Medulla oblongata (tissue), 1 donor: ENCODE measurements around the gene SLC25A51.
"Not testable (repeated sequence)": the region's sequence is repeated elsewhere in the genome, so short reads cannot be mapped to it uniquely, and the experiment has no call there.

ENCODE experiments used
- DNase-seq: peaks from one replicate; pipeline ENCODE4 v3.0.0-alpha.2; 2015; ENCODE audit errors: extremely low spot score

Gene SLC25A51

DNA sequence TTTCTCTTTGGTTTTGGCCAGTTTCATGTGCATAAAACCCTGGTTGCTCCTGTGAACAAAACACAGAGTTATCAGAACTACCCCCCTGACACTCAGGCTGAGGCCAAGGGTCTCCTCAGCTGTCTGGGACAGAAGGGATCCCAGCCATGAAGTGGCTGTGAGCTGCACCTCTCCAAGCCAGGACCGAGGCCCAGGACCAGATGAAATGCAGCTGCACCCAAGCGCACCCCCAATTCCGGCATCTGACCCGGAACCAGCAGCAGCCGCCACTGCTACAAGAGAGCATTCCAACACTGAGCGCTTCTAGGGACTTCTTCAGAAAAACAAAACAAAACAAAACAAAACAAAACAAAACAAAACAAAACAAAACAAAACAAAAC lies 16.0 kb upstream of the SLC25A51 start:
- DNase-seq, result no peak

DNA sequence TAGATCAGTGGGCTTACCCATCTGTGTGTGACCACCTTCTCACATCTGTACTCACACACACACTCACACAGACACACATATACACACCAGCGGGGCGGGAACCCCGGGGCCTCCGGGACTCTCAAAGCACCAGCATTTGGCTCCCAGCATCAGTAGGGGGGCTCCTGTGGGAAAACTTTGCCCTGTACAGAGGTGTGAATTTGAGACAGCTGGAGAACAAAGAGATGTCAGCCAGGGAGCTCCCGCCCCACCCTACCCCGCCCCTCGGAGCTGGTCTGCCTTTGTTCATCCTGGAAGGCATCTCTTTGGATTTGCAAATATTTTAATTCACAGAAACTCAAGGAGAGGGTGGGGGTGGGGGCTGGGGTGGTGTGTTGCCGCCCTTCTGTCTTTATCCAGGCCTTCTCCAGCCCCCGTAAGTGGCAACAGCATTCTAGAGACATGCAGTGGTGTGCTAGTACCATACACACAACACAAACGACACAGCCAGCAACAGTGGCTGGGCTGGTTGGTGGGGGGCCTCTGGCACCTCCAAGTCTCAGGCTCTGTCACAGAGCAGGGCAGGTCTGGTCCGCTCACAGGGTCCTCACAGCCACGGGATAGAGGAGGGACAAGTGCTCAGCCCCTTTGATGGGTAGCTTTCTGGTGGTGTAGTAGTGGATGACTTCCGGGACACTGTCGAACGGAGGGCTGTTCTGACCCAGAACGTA lies 15.5 kb upstream of the SLC25A51 start:
- DNase-seq, result no peak

DNA sequence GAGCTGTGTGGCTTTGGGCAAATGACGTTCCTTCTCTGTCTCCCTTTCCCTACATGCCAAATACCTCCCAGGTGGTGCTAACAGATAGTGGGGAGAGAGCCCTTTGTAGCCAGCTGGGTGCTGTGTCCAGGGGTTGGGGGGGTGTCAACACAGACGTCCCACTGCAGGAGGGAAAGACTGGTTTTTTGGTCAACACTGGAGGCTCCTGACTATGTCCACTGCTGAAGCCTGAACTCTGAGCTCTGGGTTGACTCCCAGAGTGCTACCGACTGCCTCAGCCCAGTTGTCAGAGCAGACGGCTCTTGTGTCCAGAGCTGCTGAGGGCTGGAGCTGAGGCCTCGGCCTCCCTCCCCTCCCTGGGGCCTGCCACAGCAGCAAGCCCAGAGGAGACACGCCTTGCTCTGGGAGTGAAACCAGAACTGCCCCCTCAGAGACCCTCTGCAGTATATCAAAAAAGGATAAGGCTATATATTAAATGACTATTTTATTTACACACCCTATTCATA lies 14.8 kb upstream of the SLC25A51 start:
- DNase-seq, result no peak

GRCh38 chr9:37917801-37918664 lies 14.1 kb upstream of the SLC25A51 start:
- no peak for DNase-seq

- DNase-seq, result no peak
These were observed 13.4 kb upstream of the SLC25A51 start for GRCh38 chr9:37917313-37917731.

GRCh38 chr9:37916471-37917312 lies 12.8 kb upstream of the SLC25A51 start:
- DNase-seq, result peak; percentile 60

- no peak for DNase-seq
These were observed 12.1 kb upstream of the SLC25A51 start for GRCh38 chr9:37915911-37916470.

DNA sequence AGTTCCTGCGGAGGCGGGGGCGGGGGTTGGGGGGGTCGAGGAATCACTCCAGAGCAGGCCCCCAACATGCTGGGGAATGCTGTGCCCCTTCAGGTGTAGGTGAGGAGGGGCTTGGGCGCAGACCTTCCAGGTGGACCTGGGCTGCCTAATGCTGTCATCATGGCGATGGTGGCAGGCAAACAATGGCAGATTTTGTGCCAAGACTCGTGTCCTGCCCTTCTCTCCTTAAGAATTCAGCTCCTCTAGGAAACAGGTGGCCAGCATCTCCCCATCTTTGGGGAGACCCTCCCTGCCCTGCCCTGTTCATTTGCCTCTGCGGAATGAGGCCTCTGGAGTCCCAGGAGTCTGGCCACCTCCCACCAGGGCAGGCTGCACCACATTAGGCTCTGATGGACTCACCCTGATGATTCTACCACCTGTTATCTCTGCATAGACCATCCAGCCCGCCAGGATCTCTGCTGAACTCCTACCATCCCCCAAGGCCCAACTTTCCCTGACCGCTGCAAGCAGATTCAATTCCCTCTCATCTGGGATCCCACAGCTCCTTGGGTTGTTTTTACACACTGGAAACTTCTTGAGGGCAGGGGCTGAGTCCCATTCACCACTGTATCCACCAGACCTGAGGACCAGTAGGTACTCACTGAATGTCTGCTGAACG lies 10.9 kb upstream of the SLC25A51 start:
- no peak for DNase-seq

GRCh38 chr9:37914154-37914551 lies 10.2 kb upstream of the SLC25A51 start:
- DNase-seq, result no peak

DNA sequence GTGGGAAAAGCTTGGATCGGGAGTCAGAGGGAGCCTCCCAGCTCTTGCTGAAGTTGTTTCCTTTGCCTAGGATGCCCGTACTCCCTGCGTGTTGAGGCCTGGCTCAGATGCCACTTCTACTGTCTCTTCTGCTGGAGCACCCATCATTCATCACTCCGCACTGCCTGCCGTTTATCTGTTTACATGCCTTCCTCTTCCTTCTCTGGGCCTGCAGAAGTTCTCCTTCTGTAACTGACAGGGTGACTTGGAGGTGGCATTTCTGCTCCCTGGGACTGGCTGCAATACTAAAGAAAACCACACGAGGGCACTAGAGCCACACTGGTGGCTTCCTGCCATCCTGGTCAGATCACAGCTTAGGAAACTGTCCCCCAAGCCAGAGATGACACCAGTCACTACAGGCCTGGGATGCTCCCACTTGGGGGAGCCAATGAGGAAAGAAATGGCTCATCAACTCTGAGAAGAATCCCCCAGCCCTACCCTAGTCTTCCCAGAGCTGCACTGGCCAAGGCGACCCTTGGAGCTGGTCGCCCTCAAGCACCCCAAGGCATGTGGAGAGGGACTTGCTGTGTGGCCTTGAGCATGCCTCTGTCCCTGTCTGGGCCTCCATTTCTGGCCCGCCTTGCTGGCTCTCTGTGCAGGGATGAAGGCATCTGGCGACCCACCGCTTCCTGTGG lies 9.7 kb upstream of the SLC25A51 start:
- peak; percentile 97 for DNase-seq

DNA sequence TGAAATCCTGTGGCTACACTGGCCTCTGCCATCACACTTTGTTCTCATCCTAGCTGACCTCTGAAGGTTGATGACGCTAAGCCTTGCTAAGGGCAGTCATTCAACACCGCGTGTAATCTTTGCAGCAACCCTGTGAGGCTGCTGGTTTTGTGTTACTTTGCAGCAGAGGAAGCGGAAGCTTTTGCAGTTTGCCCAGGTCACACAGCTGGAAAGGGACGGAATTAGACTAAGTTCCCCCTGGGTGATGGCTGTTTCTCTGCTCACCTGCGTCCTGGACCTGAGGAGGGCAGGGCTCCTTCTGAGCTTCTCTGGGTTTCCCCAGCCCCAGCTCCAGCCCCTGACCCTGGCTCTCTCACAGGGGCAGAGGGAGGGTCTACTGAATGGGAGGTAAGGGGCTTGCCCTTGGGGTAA lies 7.3 kb upstream of the SLC25A51 start:
- no peak for DNase-seq

DNA sequence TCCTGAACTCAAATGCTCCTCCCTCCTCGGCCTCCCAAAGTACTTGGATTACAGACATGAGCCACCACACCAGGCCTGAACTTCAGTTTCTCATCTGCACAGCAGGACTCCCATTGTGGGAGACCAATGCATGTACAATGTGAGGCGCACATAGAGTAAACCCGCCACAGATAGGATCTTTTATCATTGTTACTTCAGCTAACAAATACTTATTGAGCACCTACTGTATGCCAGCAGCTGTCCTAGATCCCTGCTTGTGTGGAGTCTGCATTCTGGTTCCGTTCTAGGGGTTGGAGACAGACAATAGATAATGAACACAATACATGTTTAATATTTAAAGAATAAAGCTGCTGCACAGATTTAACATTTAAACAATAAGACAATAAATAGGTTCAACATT lies 6.3 kb upstream of the SLC25A51 start:
- no peak for DNase-seq

- not testable (repeated sequence) for DNase-seq
These were observed 5.9 kb upstream of the SLC25A51 start for GRCh38 chr9:37909836-37910235.

DNA sequence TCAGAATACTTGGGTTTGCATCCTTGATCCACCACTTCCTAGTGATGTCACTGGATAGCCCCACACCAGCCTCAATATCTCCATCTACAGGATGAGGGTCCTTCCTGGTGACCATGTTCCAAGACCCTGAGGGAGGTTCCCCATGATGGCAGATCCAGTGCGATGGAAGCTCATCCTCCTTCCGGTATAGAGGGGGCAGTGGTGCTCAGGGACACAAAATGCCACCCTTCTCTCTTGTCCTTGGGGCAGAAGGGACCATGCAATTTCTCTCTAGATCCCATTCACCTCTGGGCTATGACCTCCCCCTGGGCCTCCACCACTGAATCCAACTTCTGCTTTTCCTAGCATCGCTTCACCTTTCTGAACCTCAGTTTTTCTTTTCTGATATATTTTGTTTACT lies 5.4 kb upstream of the SLC25A51 start:
- DNase-seq, result no peak

DNA sequence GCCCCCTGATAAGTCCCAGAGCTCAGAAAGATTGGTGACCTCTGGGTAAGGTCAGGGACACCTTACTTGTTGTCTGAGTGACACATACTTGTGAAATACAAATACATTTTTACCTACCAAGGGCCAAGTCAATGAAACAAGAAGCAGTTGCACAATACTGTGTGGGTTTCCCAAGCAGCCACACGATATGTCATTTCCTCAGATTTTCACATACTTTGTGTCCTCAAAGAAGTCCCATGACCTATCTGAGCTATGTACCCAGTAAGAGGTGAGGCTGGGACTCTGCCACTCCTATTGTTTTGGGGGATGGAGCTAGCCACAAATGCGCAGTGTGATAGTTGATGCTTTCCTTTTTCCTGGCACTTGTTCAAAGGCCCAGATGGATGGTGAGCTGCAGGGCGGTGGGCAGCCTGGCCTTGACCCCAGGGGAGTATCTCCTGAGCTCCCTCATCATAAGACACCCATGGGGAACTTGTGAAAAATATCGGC lies 4.8 kb upstream of the SLC25A51 start:
- no peak for DNase-seq

- no peak for DNase-seq
These were observed 4.4 kb upstream of the SLC25A51 start for GRCh38 chr9:37908283-37908682.

GRCh38 chr9:37906312-37907239 lies 2.6 kb upstream of the SLC25A51 start:
- no peak for DNase-seq

DNA sequence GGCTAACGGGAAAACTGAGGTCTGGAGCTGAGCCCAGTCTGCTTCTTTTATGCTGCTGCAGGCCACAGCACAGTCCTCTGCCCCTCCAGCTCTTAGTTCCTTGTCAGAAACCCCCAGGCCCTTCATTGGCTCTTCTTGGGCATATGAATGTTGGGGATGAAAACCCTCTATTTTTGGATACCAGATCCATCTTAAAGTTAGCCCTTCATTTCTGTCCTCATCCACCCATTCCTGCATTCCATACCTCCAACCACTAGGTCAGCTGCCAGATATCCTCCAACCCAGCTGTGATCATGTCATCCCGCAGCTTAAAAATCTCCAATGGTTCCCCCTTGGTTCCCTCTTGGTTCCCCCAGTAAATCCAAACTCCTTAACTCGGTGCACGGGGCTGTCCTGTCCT lies 1.8 kb upstream of the SLC25A51 start:
- DNase-seq, result no peak

- DNase-seq, result no peak
These were observed 1.2 kb upstream of the SLC25A51 start for GRCh38 chr9:37905131-37905505.
